DOHH2 (cell line): ENCODE measurements around the gene KLHL26.

ENCODE experiments used
- CTCF ChIP-seq: fragments of 200-600 bp; sonication (generic); IDR thresholded peaks from one replicate; pipeline ENCODE4 v1.5.1; 2014; ENCODE audit warnings: antibody characterized with exemption, mild to moderate bottlenecking, low read depth, low read length; ENCODE audit not compliant: poor library complexity, severe bottlenecking
- EZH2phosphoT487 ChIP-seq: fragments of 200-600 bp; sonication (generic); IDR thresholded peaks from 2 replicates; pipeline ENCODE4 v1.6.1; 2017; ENCODE audit warnings: borderline replicate concordance, mild to moderate bottlenecking, antibody characterized with exemption, low read length, moderate library complexity, mixed read lengths

- no peak for TF ChIP-seq CTCF
- TF ChIP-seq EZH2phosphoT487, result no peak
Observed at GRCh38 chr19:18647807-18648206, 11.0 kb downstream of the KLHL26 start.
